SU-DHL-6 (cell line): ENCODE results near the gene NDRG4.

Experiments
- H2AFZ ChIP-seq: fragments of 200-600 bp; sonication (generic); 2 replicates; pipeline ENCODE4 v1.6.1; 2014; ENCODE audit warnings: low read depth, mild to moderate bottlenecking, moderate library complexity, mixed read lengths, antibody characterized with exemption, low read length; ENCODE audit not compliant: severe bottlenecking
- H3F3A ChIP-seq: fragments of 200-600 bp; shearing (Covaris generic); 2 replicates; pipeline ENCODE4 v1.6.0; 2016; ENCODE audit warnings: antibody characterized with exemption, mild to moderate bottlenecking; ENCODE audit not compliant: insufficient read depth
- H3K27ac ChIP-seq: fragments of 200-600 bp; sonication (generic); 2 replicates; pipeline ENCODE4 v1.5.1; 2016; ENCODE audit warnings: low read depth, mild to moderate bottlenecking, low read length, moderate library complexity, mixed read lengths
- H3K27me3 ChIP-seq: fragments of 200-600 bp; sonication (generic), shearing (Covaris generic); 2 replicates; pipeline ENCODE4 v1.6.0; 2014; ENCODE audit warnings: mild to moderate bottlenecking, low read length
- H3K36me3 ChIP-seq: fragments of 200-600 bp; sonication (generic); 2 replicates; pipeline ENCODE4 v1.6.1; 2014; ENCODE audit warnings: mild to moderate bottlenecking, low read length, mixed read lengths
- H3K4me2 ChIP-seq: fragments of 300-600, 200-600 bp; shearing (Covaris generic), sonication (generic); 2 replicates; pipeline ENCODE4 v1.6.0; 2014; ENCODE audit warnings: low read length, low read depth, mild to moderate bottlenecking; ENCODE audit not compliant: poor library complexity, severe bottlenecking
- H3K4me3 ChIP-seq: fragments of 200-600 bp; sonication (generic); 2 replicates; pipeline ENCODE4 v1.5.1; 2014; ENCODE audit warnings: antibody characterized with exemption, low read length, mild to moderate bottlenecking, mixed read lengths; ENCODE audit not compliant: insufficient read depth, poor library complexity, severe bottlenecking
- H3K79me2 ChIP-seq: fragments of 200-600 bp; sonication (generic); 2 replicates; pipeline ENCODE4 v1.6.1; 2014; ENCODE audit warnings: mild to moderate bottlenecking, low read length, moderate library complexity; ENCODE audit not compliant: insufficient read depth
- H3K9ac ChIP-seq: fragments of 200-600 bp; sonication (generic); 2 replicates; pipeline ENCODE4 v1.7.0; 2014; ENCODE audit warnings: mild to moderate bottlenecking, low read length
- H3K9me2 ChIP-seq: fragments of 200-600 bp; sonication (generic); replicated peaks from 2 replicates; pipeline ENCODE4 v1.6.1; 2014; ENCODE audit warnings: low read length; ENCODE audit not compliant: insufficient read depth
- H3K9me3 ChIP-seq: fragments of 200-600 bp; sonication (generic); 2 replicates; pipeline ENCODE4 v1.6.1; 2014; ENCODE audit warnings: low read length, mixed read lengths; ENCODE audit not compliant: insufficient read depth
- H4K20me1 ChIP-seq: fragments of 200-600 bp; sonication (generic); 2 replicates; pipeline ENCODE4 v1.6.1; 2014; ENCODE audit warnings: low read depth, mild to moderate bottlenecking, antibody characterized with exemption, low read length, moderate library complexity, mixed read lengths
- CTCF ChIP-seq: fragments of 200-600 bp; sonication (generic); IDR thresholded peaks from one replicate; pipeline ENCODE4 v1.5.1; 2017; ENCODE audit warnings: antibody characterized with exemption, mild to moderate bottlenecking, low read length, moderate library complexity; ENCODE audit not compliant: insufficient read depth, poor library complexity, severe bottlenecking
- EZH2phosphoT487 ChIP-seq: fragments of 200-600 bp; sonication (generic), shearing (Covaris generic); conservative IDR thresholded peaks from 2 replicates; pipeline ENCODE4 v1.6.1; 2018; ENCODE audit warnings: mild to moderate bottlenecking, antibody characterized with exemption, low read length, moderate library complexity, mixed read lengths

NDRG4 gene

GRCh38 chr16:58458606-58459343 lies 41.2 kb upstream of the NDRG4 start:
- no peak overlapping the region for H3K9ac ChIP-seq
- no peak overlapping the region for H3K4me3 ChIP-seq
- no peak overlapping the region for H3K4me2 ChIP-seq
- no peaks in the 10 kb centered on the region for H4K20me1 ChIP-seq
- H3K36me3 ChIP-seq = no peaks in the 10 kb centered on the region
- H3K9me3 ChIP-seq = no peaks in the 10 kb centered on the region
- no peak overlapping the region for H2AFZ ChIP-seq
- no peak for TF ChIP-seq EZH2phosphoT487
- no peak for TF ChIP-seq CTCF
- H3K27ac ChIP-seq = no peak overlapping the region
- H3K79me2 ChIP-seq = no peaks in the 10 kb centered on the region
- no peaks in the 10 kb centered on the region for H3K9me2 ChIP-seq
- peaks cover 5% of the 10 kb centered on the region; the same call in 1 of the 2 replicates for H3F3A ChIP-seq
- no peaks in the 10 kb centered on the region for H3K27me3 ChIP-seq

- no peak overlapping the region for H3K4me2 ChIP-seq
Measured at GRCh38 chr16:58459344-58460218, 40.4 kb upstream of the NDRG4 start.

GRCh38 chr16:58460219-58460610 lies 39.7 kb upstream of the NDRG4 start:
- TF ChIP-seq EZH2phosphoT487 (no peak), CTCF (no peak)
- no peak overlapping the region for H3K27ac ChIP-seq
- H3K36me3 ChIP-seq = no peaks in the 10 kb centered on the region
- no peaks in the 10 kb centered on the region for H3K9me2 ChIP-seq
- no peak overlapping the region for H3K4me2 ChIP-seq
- no peaks in the 10 kb centered on the region for H3K27me3 ChIP-seq
- no peak overlapping the region for H3K4me3 ChIP-seq
- no peak overlapping the region for H3K9ac ChIP-seq
- H3K79me2 ChIP-seq = no peaks in the 10 kb centered on the region
- no peaks in the 10 kb centered on the region for H4K20me1 ChIP-seq
- H3K9me3 ChIP-seq = no peaks in the 10 kb centered on the region
- peaks cover 5% of the 10 kb centered on the region; the same call in 1 of the 2 replicates for H3F3A ChIP-seq
- H2AFZ ChIP-seq = no peak overlapping the region

More at GRCh38 chr16:58459344-58460218, 40.4 kb upstream of the NDRG4 start:
- Histone ChIP-seq H3K79me2 (no peaks in the 10 kb centered on the region), H3K36me3 (no peaks in the 10 kb centered on the region), H3K9me2 (no peaks in the 10 kb centered on the region), H3F3A (peaks cover 5% of the 10 kb centered on the region; the same call in 1 of the 2 replicates), H3K4me3 (no peak overlapping the region), H3K9ac (no peak overlapping the region), H4K20me1 (no peaks in the 10 kb centered on the region), H3K27me3 (no peaks in the 10 kb centered on the region), H2AFZ (no peak overlapping the region), H3K9me3 (no peaks in the 10 kb centered on the region), H3K27ac (no peak overlapping the region)
- TF ChIP-seq EZH2phosphoT487 (no peak), CTCF (no peak)
